Measurements from ENCODE around the gene FSCN2. TPM values are rescaled to one million over a fixed set of nuclear protein-coding genes. Genes with fewer than 3 reads are reported as not detected.

Gene FSCN2
- total RNA-seq, 1 experiment from 2014 or later: 1.6 TPM

DNA sequence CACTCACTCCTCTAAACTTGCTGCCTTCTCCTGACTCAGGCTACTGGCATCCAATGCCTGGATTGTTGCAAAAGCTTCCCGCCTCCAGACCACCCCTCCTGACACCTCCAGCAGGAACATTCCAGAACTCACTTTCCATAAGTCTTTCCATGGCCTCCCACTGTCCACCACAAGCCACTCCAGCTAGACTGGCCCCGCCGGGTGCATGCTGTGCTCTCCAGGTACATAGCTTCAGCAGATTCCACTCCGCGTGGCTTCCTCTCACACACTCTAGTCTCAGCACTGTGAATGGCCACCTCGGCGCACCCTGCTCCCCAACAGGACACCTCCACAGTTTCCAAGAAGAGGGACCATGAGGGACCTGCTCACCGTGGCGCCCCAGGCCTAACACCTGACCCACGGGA lies 49.9 kb downstream of the FSCN2 start:
- Histone ChIP-seq H3K23me2 (ENCODE audit: insufficient read length, low read depth, low read length, poor library complexity, severe bottlenecking) (no peaks in the 10 kb centered on the region), H3K18ac (ENCODE audit: insufficient read length, low read depth, low read length) (no peak overlapping the region), H3K4ac (ENCODE audit: low read depth, low read length) (no peak overlapping the region), H3K56ac (ENCODE audit: insufficient read length, low read depth, low read length) (no peak overlapping the region), H3K79me2 (ENCODE audit: insufficient read depth, low read length) (no peaks in the 10 kb centered on the region), H2BK20ac (ENCODE audit: low read depth, low read length, poor library complexity, severe bottlenecking) (no peak overlapping the region), H4K8ac (replicated peaks; ENCODE audit: insufficient read length, low read depth, low read length) (no peak overlapping the region), H3K9ac (ENCODE audit: extremely low read depth, insufficient read length, low read length) (no peak overlapping the region), H4K5ac (ENCODE audit: insufficient read length, low read depth, low read length) (no peak overlapping the region), H3K27me3 (ENCODE audit: insufficient read depth, low read length) (no peaks in the 10 kb centered on the region), H3K4me1 (ENCODE audit: insufficient read depth, low read length) (no peaks in the 10 kb centered on the region), H2BK120ac (ENCODE audit: low read depth, low read length, poor library complexity, severe bottlenecking) (no peak overlapping the region), H2BK15ac (ENCODE audit: low read depth, low read length) (no peak overlapping the region), H3K9me3 (ENCODE audit: control insufficient read depth, low read depth, low read length) (no peaks in the 10 kb centered on the region), H2BK12ac (ENCODE audit: insufficient read length, low read depth, low read length) (no peak overlapping the region), H3K23ac (ENCODE audit: insufficient read length, low read depth, low read length) (no peak overlapping the region), H3K14ac (ENCODE audit: insufficient read depth, low read length) (no peak overlapping the region), H2AFZ (ENCODE audit: low read length) (no peak overlapping the region), H3T11ph (ENCODE audit: low read length) (no peak overlapping the region), H3K4me2 (ENCODE audit: insufficient read depth, insufficient read length, low read length) (no peak overlapping the region), H4K20me1 (ENCODE audit: control insufficient read depth, insufficient read depth, insufficient read length) (peaks cover 2% of the 10 kb centered on the region), H3K79me1 (ENCODE audit: insufficient read depth, low read depth, low read length, poor library complexity, severe bottlenecking) (no peaks in the 10 kb centered on the region), H2BK5ac (ENCODE audit: insufficient read length, low read length) (no peak overlapping the region), H2AK5ac (ENCODE audit: insufficient read length, low read length) (no peak overlapping the region), H3K27ac (ENCODE audit: insufficient read length, low read depth, low read length) (no peak overlapping the region), H4K91ac (ENCODE audit: insufficient read length, low read depth, low read length) (no peak overlapping the region)
- H3K9me3 Mint-ChIP-seq: no peaks in the 10 kb centered on the region
- H3K4me3 Mint-ChIP-seq: no peak overlapping the region
- peaks cover 22 to 81% (median 72%) of the 10 kb centered on the region in 3 experiments for H3K36me3 Mint-ChIP-seq (ENCODE audit: insufficient read depth in 1 of 3, low read depth in 3 of 3)
- peaks cover 3% of the 10 kb centered on the region for H3K27me3 Mint-ChIP-seq (ENCODE audit: low read depth)
- no CpG with 5 or more reads among the region's 10 CpGs for WGBS (ENCODE audit: extremely low coverage, insufficient read length, low lambda C conversion rate)
- peak; percentile 24 for DNase-seq
- H3K27ac Mint-ChIP-seq: peak overlapping the region; percentile 57 to 93 (median 74); a peak in 5 of 7 replicates
- TF ChIP-seq, protein P1, sequence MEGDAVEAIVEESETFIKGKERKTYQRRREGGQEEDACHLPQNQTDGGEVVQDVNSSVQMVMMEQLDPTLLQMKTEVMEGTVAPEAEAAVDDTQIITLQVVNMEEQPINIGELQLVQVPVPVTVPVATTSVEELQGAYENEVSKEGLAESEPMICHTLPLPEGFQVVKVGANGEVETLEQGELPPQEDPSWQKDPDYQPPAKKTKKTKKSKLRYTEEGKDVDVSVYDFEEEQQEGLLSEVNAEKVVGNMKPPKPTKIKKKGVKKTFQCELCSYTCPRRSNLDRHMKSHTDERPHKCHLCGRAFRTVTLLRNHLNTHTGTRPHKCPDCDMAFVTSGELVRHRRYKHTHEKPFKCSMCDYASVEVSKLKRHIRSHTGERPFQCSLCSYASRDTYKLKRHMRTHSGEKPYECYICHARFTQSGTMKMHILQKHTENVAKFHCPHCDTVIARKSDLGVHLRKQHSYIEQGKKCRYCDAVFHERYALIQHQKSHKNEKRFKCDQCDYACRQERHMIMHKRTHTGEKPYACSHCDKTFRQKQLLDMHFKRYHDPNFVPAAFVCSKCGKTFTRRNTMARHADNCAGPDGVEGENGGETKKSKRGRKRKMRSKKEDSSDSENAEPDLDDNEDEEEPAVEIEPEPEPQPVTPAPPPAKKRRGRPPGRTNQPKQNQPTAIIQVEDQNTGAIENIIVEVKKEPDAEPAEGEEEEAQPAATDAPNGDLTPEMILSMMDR (conservative IDR thresholded peaks at IDR 0.05): no peak
- no peaks in the 10 kb centered on the region for H3K4me1 Mint-ChIP-seq
